SK-N-SH treated with all-trans-retinoic acid at 6 μM for 48 hours (cell line): ENCODE data around the gene MOV10L1.

Source experiments
- BACH2 ChIP-seq: fragments of 250-450 bp; sonication (Bioruptor Pico); IDR thresholded peaks from 2 replicates; pipeline ENCODE4 v1.9.0; 2021; ENCODE audit warnings: mild to moderate bottlenecking, borderline replicate concordance
- ESRRG ChIP-seq: fragments of 250-450 bp; sonication (Bioruptor Pico); IDR thresholded peaks from 2 replicates; pipeline ENCODE4 v1.6.1; 2021; ENCODE audit warnings: mild to moderate bottlenecking
- RARB ChIP-seq: fragments of 250-450 bp; sonication (Bioruptor Pico); IDR thresholded peaks from 2 replicates; pipeline ENCODE4 v1.8.0; 2021; ENCODE audit warnings: mild to moderate bottlenecking, moderate library complexity
- SNAI2 ChIP-seq: fragments of 250-450 bp; sonication (Bioruptor Pico); IDR thresholded peaks from 2 replicates; pipeline ENCODE4 v1.5.0; 2020; ENCODE audit warnings: mild to moderate bottlenecking, moderate library complexity
- ZNF565 ChIP-seq: fragments of 450-650 bp; formaldehyde crosslinking; conservative IDR thresholded peaks from 2 replicates; pipeline ENCODE4 v1.5.0; 2020; ENCODE audit warnings: low read depth, mild to moderate bottlenecking, moderate library complexity
- ZNF8 ChIP-seq: fragments of 450-650 bp; formaldehyde crosslinking; IDR thresholded peaks from 2 replicates; pipeline ENCODE4 v1.5.0; 2020; ENCODE audit warnings: mild to moderate bottlenecking, moderate library complexity
- TF ChIP-seq, protein P1 (sequence below): fragments of 250-450 bp; sonication (Bioruptor Pico); IDR thresholded peaks from 2 replicates; pipeline ENCODE4 v1.5.1; 2020; ENCODE audit warnings: low read depth, mild to moderate bottlenecking, moderate library complexity

- TF ChIP-seq RARB (CRISPR knock-in tag), result no peak
- no peak for TF ChIP-seq SNAI2 (CRISPR knock-in tag)
- no peak for TF ChIP-seq ZNF8 (CRISPR knock-in tag)
- TF ChIP-seq BACH2, result no peak
- no peak for TF ChIP-seq ZNF565 (CRISPR knock-in tag)
- no peak for TF ChIP-seq ESRRG (CRISPR knock-in tag)
- TF ChIP-seq, protein P1, sequence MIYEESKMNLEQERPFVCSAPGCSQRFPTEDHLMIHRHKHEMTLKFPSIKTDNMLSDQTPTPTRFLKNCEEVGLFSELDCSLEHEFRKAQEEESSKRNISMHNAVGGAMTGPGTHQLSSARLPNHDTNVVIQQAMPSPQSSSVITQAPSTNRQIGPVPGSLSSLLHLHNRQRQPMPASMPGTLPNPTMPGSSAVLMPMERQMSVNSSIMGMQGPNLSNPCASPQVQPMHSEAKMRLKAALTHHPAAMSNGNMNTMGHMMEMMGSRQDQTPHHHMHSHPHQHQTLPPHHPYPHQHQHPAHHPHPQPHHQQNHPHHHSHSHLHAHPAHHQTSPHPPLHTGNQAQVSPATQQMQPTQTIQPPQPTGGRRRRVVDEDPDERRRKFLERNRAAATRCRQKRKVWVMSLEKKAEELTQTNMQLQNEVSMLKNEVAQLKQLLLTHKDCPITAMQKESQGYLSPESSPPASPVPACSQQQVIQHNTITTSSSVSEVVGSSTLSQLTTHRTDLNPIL (CRISPR knock-in tag), result no peak
These were observed 6.2 kb upstream of the MOV10L1 start for GRCh38 chr22:50083462-50084079.
